Measurements from ENCODE around the gene TMPRSS11B. TPM values are rescaled to one million over a fixed set of nuclear protein-coding genes. Genes with fewer than 3 reads are reported as not detected.

The TMPRSS11B gene
- total RNA-seq, 1 donor from 2014 or later = not detected

GRCh38 chr4:68271851-68272357 lies 26.4 kb upstream of the TMPRSS11B start:
- TF ChIP-seq CTCF (IDR thresholded peaks at IDR 0.05) = peak; percentile 82

GRCh38 chr4:68267433-68267944 lies 22.0 kb upstream of the TMPRSS11B start:
- no peaks in the 10 kb centered on the region for H3K36me3 ChIP-seq
- no peak overlapping the region for H3K27ac ChIP-seq
- H3K9me3 ChIP-seq = no peaks in the 10 kb centered on the region
- no peak for DNase-seq
- H3K27me3 ChIP-seq = peaks cover 5% of the 10 kb centered on the region
- ATAC-seq = no peak
- H3K4me3 ChIP-seq = no peak overlapping the region
- H3K4me1 ChIP-seq = no peaks in the 10 kb centered on the region
- intact Hi-C loops (cut with DNase I) = no loop called here
- TF ChIP-seq CTCF (IDR thresholded peaks at IDR 0.05) = no peak

More at GRCh38 chr4:68271851-68272357, 26.4 kb upstream of the TMPRSS11B start:
- no peak overlapping the region for H3K4me3 ChIP-seq
- H3K27me3 ChIP-seq = peaks cover 5% of the 10 kb centered on the region
- no peaks in the 10 kb centered on the region for H3K4me1 ChIP-seq
- intact Hi-C loops (cut with DNase I) = loop anchor here (10.0 kb wide), 1 partner anchor 103 kb away; no protein-coding TSS in a partner anchor
- H3K36me3 ChIP-seq = no peaks in the 10 kb centered on the region
- H3K9me3 ChIP-seq = no peaks in the 10 kb centered on the region
- no peak overlapping the region for H3K27ac ChIP-seq
- ATAC-seq (peak; percentile 84), DNase-seq (no peak)

GRCh38 chr4:68264875-68265565 lies 19.5 kb upstream of the TMPRSS11B start:
- ATAC-seq = no peak
- no peak for TF ChIP-seq CTCF (IDR thresholded peaks at IDR 0.05)

GRCh38 chr4:68259191-68259590 lies 13.7 kb upstream of the TMPRSS11B start:
- Histone ChIP-seq H3K27ac (no peak overlapping the region), H3K4me1 (no peaks in the 10 kb centered on the region), H3K9me3 (no peaks in the 10 kb centered on the region), H3K36me3 (no peaks in the 10 kb centered on the region), H3K4me3 (no peak overlapping the region), H3K27me3 (no peaks in the 10 kb centered on the region)
- intact Hi-C loops (cut with DNase I) = no loop called here
- no peak for ATAC-seq
- no peak for DNase-seq
- TF ChIP-seq CTCF (IDR thresholded peaks at IDR 0.05) = no peak

More at GRCh38 chr4:68264875-68265565, 19.5 kb upstream of the TMPRSS11B start:
- Histone ChIP-seq H3K27me3 (no peaks in the 10 kb centered on the region), H3K36me3 (no peaks in the 10 kb centered on the region), H3K27ac (no peak overlapping the region), H3K4me1 (no peaks in the 10 kb centered on the region), H3K4me3 (no peak overlapping the region), H3K9me3 (no peaks in the 10 kb centered on the region)
- no peak for DNase-seq
- intact Hi-C loops (cut with DNase I) = no loop called here

- no peaks in the 10 kb centered on the region for H3K9me3 ChIP-seq
- no peak overlapping the region for H3K4me3 ChIP-seq
- H3K4me1 ChIP-seq = no peaks in the 10 kb centered on the region
- DNase-seq (no peak), ATAC-seq (no peak)
- H3K27me3 ChIP-seq = no peaks in the 10 kb centered on the region
- no peak for TF ChIP-seq CTCF (IDR thresholded peaks at IDR 0.05)
- H3K36me3 ChIP-seq = no peaks in the 10 kb centered on the region
- intact Hi-C loops (cut with DNase I) = no loop called here
- no peak overlapping the region for H3K27ac ChIP-seq
These were observed 12.2 kb upstream of the TMPRSS11B start for GRCh38 chr4:68257719-68258118.
